ENCODE results near the gene GMPPA. TPM values are rescaled to one million over a fixed set of nuclear protein-coding genes. Genes with fewer than 3 reads are reported as not detected.

GMPPA gene
- total RNA-seq, 1 experiment from 2014 or later = 32.0 TPM

DNA sequence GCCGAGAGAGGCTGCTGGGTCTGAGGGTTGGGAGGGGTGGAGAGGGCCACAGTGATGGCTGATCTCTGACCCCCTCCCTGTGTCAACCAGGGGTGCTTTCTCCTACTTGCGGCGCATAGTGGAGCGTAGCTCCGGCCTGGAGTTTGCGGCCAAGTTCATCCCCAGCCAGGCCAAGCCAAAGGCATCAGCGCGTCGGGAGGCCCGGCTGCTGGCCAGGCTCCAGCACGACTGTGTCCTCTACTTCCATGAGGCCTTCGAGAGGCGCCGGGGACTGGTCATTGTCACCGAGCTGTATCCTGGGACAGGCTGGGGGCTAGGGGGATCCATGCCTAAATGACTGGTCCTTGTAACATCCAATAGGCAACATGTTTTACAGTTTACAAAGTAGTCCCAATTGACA is 20.9 kb upstream of the GMPPA start:
- no peak overlapping the region for H2AFZ ChIP-seq (ENCODE audit: low read length)
- H3K27ac ChIP-seq (ENCODE audit: insufficient read length, low read depth, low read length) = no peak overlapping the region
- H3K36me3 Mint-ChIP-seq (ENCODE audit: insufficient read depth in 1 of 3, low read depth in 3 of 3) = peaks cover 3 to 4% (median 4%) of the 10 kb centered on the region in 3 experiments; a peak in 4 of 7 replicates
- H2AK5ac ChIP-seq (ENCODE audit: insufficient read length, low read length) = no peak overlapping the region
- H2BK120ac ChIP-seq (ENCODE audit: low read depth, low read length, poor library complexity, severe bottlenecking) = no peak overlapping the region
- H4K5ac ChIP-seq (ENCODE audit: insufficient read length, low read depth, low read length) = no peak overlapping the region
- peaks cover 2% of the 10 kb centered on the region for H3K23me2 ChIP-seq (ENCODE audit: insufficient read length, low read depth, low read length, poor library complexity, severe bottlenecking)
- no peak overlapping the region; a peak in 1 of 5 replicates for H3K4me3 Mint-ChIP-seq
- H3K23ac ChIP-seq (ENCODE audit: insufficient read length, low read depth, low read length) = no peak overlapping the region
- H3K79me2 ChIP-seq (ENCODE audit: insufficient read depth, low read length) = no peaks in the 10 kb centered on the region
- no peaks in the 10 kb centered on the region for H3K27me3 ChIP-seq (ENCODE audit: insufficient read depth, low read length)
- no peak overlapping the region for H3K9ac ChIP-seq (ENCODE audit: extremely low read depth, insufficient read length, low read length)
- no peak overlapping the region for H2BK20ac ChIP-seq (ENCODE audit: low read depth, low read length, poor library complexity, severe bottlenecking)
- no peak overlapping the region for H2BK5ac ChIP-seq (ENCODE audit: insufficient read length, low read length)
- peaks cover 19 to 25% of the 10 kb centered on the region in 2 experiments for H3K4me1 Mint-ChIP-seq
- no peak overlapping the region for H3T11ph ChIP-seq (ENCODE audit: low read length)
- no peaks in the 10 kb centered on the region; a peak in 1 of 5 replicates for H3K9me3 Mint-ChIP-seq
- no peaks in the 10 kb centered on the region for H3K4me1 ChIP-seq (ENCODE audit: insufficient read depth, low read length)
- no CpG with 5 or more reads among the region's 15 CpGs for WGBS (ENCODE audit: extremely low coverage, insufficient read length, low lambda C conversion rate)
- H3K14ac ChIP-seq (ENCODE audit: insufficient read depth, low read length) = no peak overlapping the region
- TF ChIP-seq, protein P1, sequence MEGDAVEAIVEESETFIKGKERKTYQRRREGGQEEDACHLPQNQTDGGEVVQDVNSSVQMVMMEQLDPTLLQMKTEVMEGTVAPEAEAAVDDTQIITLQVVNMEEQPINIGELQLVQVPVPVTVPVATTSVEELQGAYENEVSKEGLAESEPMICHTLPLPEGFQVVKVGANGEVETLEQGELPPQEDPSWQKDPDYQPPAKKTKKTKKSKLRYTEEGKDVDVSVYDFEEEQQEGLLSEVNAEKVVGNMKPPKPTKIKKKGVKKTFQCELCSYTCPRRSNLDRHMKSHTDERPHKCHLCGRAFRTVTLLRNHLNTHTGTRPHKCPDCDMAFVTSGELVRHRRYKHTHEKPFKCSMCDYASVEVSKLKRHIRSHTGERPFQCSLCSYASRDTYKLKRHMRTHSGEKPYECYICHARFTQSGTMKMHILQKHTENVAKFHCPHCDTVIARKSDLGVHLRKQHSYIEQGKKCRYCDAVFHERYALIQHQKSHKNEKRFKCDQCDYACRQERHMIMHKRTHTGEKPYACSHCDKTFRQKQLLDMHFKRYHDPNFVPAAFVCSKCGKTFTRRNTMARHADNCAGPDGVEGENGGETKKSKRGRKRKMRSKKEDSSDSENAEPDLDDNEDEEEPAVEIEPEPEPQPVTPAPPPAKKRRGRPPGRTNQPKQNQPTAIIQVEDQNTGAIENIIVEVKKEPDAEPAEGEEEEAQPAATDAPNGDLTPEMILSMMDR (conservative IDR thresholded peaks at IDR 0.05) = no peak
- H4K20me1 ChIP-seq (ENCODE audit: control insufficient read depth, insufficient read depth, insufficient read length) = no peaks in the 10 kb centered on the region
- no peaks in the 10 kb centered on the region for H3K79me1 ChIP-seq (ENCODE audit: insufficient read depth, low read depth, low read length, poor library complexity, severe bottlenecking)
- no peaks in the 10 kb centered on the region for H3K9me3 ChIP-seq (ENCODE audit: control insufficient read depth, low read depth, low read length)
- H2BK12ac ChIP-seq (ENCODE audit: insufficient read length, low read depth, low read length) = no peak overlapping the region
- H3K4ac ChIP-seq (ENCODE audit: low read depth, low read length) = no peak overlapping the region
- H4K91ac ChIP-seq (ENCODE audit: insufficient read length, low read depth, low read length) = no peak overlapping the region
- no peak overlapping the region for H3K18ac ChIP-seq (ENCODE audit: insufficient read length, low read depth, low read length)
- H3K4me2 ChIP-seq (ENCODE audit: insufficient read depth, insufficient read length, low read length) = no peak overlapping the region
- H3K27ac Mint-ChIP-seq = no peak overlapping the region
- H3K56ac ChIP-seq (ENCODE audit: insufficient read length, low read depth, low read length) = no peak overlapping the region
- H2BK15ac ChIP-seq (ENCODE audit: low read depth, low read length) = no peak overlapping the region
- no peak for DNase-seq
- H4K8ac ChIP-seq (replicated peaks; ENCODE audit: insufficient read length, low read depth, low read length) = no peak overlapping the region
- H3K27me3 Mint-ChIP-seq (ENCODE audit: low read depth) = peaks cover 14% of the 10 kb centered on the region
